ENCODE results near the gene TRIM67.

GRCh38 chr1:231209531-231209930 is 47.7 kb downstream of the TRIM67 start:
- TF ChIP-seq CTCF (IDR thresholded peaks at IDR 0.05) (no peak), CHD2 (IDR thresholded peaks at IDR 0.05; ENCODE audit: low read length, partially characterized antibody) (no peak), CBX8 (IDR thresholded peaks at IDR 0.05) (no peak), HOXA7 (CRISPR knock-in tag; IDR thresholded peaks at IDR 0.05) (no peak), EP300 (IDR thresholded peaks at IDR 0.05) (no peak)

Measured in A549 (cell line).